ENCODE data around the gene GPLD1.

GPLD1 gene

GRCh38 chr6:24381476-24382219 lies 107.7 kb downstream of the GPLD1 start:
- Histone ChIP-seq H4K8ac (ENCODE audit: low read depth, low read length) (no peak overlapping the region), H3K9me3 (replicated peaks in 1 of 2; ENCODE audit: control insufficient read depth in 2 of 2, insufficient read depth in 1 of 2, low read depth in 1 of 2, low read length in 2 of 2) (no peaks in the 10 kb centered on the region), H3K36me3 (replicated peaks in 1 of 2; ENCODE audit: control insufficient read depth in 2 of 2, insufficient read depth in 2 of 2, low read length in 2 of 2) (no peaks in the 10 kb centered on the region), H2BK120ac (ENCODE audit: low read depth, low read length) (no peak overlapping the region), H3K27ac (replicated peaks; ENCODE audit: low read length) (no peak overlapping the region), H2AK5ac (ENCODE audit: low read depth, low read length) (no peak overlapping the region), H3K27me3 (ENCODE audit: control insufficient read depth in 3 of 3, insufficient read depth in 3 of 3, low read depth in 1 of 3, low read length in 3 of 3) (no peaks in the 10 kb centered on the region), H2AFZ (ENCODE audit: low read length) (no peak overlapping the region), H2BK15ac (ENCODE audit: low read length) (no peak overlapping the region), H3K4me2 (ENCODE audit: insufficient read depth, low read length, poor library complexity, severe bottlenecking) (no peak overlapping the region), H2BK12ac (ENCODE audit: low read length) (no peak overlapping the region), H3K18ac (ENCODE audit: low read length) (no peak overlapping the region), H3K9ac (ENCODE audit: low read depth, low read length, poor library complexity) (no peak overlapping the region), H4K91ac (ENCODE audit: low read depth, low read length, poor library complexity) (no peak overlapping the region), H3K79me1 (ENCODE audit: low read depth, low read length) (no peaks in the 10 kb centered on the region), H3K4me1 (ENCODE audit: control insufficient read depth in 2 of 2, insufficient read depth in 1 of 2, low read depth in 1 of 2, low read length in 2 of 2) (no peaks in the 10 kb centered on the region), H3K14ac (ENCODE audit: low read length) (no peak overlapping the region), H2BK5ac (ENCODE audit: low read length) (no peak overlapping the region), H3K23ac (ENCODE audit: low read depth, low read length, poor library complexity) (no peak overlapping the region), H3K4me3 (ENCODE audit: low read length in 2 of 2) (no peak overlapping the region), H3K4ac (ENCODE audit: low read length) (no peak overlapping the region)
- DNase-seq (ENCODE audit: low spot score): no peak
- WGBS, 2 donors (ENCODE audit: extremely low coverage in 2 of 2, insufficient read length in 2 of 2, insufficient replicate concordance in 1 of 2): no CpG with 5 or more reads among the region's 4 CpGs

- Histone ChIP-seq H3K79me1 (ENCODE audit: low read depth, low read length) (no peaks in the 10 kb centered on the region), H3K36me3 (replicated peaks in 1 of 2; ENCODE audit: control insufficient read depth in 2 of 2, insufficient read depth in 2 of 2, low read length in 2 of 2) (no peaks in the 10 kb centered on the region), H3K23ac (ENCODE audit: low read depth, low read length, poor library complexity) (no peak overlapping the region), H3K18ac (ENCODE audit: low read length) (no peak overlapping the region), H3K27me3 (ENCODE audit: control insufficient read depth in 3 of 3, insufficient read depth in 3 of 3, low read depth in 1 of 3, low read length in 3 of 3) (no peaks in the 10 kb centered on the region), H4K8ac (ENCODE audit: low read depth, low read length) (no peak overlapping the region), H2BK120ac (ENCODE audit: low read depth, low read length) (no peak overlapping the region), H3K4me3 (ENCODE audit: low read length in 2 of 2) (no peak overlapping the region), H3K4me1 (ENCODE audit: control insufficient read depth in 2 of 2, insufficient read depth in 1 of 2, low read depth in 1 of 2, low read length in 2 of 2) (no peaks in the 10 kb centered on the region), H2AFZ (ENCODE audit: low read length) (no peak overlapping the region), H2BK12ac (ENCODE audit: low read length) (no peak overlapping the region), H3K27ac (replicated peaks; ENCODE audit: low read length) (no peak overlapping the region), H2BK5ac (ENCODE audit: low read length) (no peak overlapping the region), H3K9me3 (replicated peaks in 1 of 2; ENCODE audit: control insufficient read depth in 2 of 2, insufficient read depth in 1 of 2, low read depth in 1 of 2, low read length in 2 of 2) (no peaks in the 10 kb centered on the region), H3K9ac (ENCODE audit: low read depth, low read length, poor library complexity) (no peak overlapping the region), H3K4ac (ENCODE audit: low read length) (no peak overlapping the region), H3K4me2 (ENCODE audit: insufficient read depth, low read length, poor library complexity, severe bottlenecking) (no peak overlapping the region), H3K14ac (ENCODE audit: low read length) (no peak overlapping the region), H4K91ac (ENCODE audit: low read depth, low read length, poor library complexity) (no peak overlapping the region), H2BK15ac (ENCODE audit: low read length) (no peak overlapping the region), H2AK5ac (ENCODE audit: low read depth, low read length) (no peak overlapping the region)
- DNase-seq (ENCODE audit: low spot score): no peak
- WGBS, 2 donors (ENCODE audit: extremely low coverage in 2 of 2, insufficient read length in 2 of 2, insufficient replicate concordance in 1 of 2): no CpG with 5 or more reads among the region's 1 CpG
These were observed 110.8 kb downstream of the GPLD1 start for GRCh38 chr6:24378473-24379097.

All from neuronal stem cell (in vitro differentiated cells).